Endometrium (tissue), 2 donors: ENCODE results near the gene NOS2.
"Not testable (repeated sequence)": the region's sequence is repeated elsewhere in the genome, so short reads cannot be mapped to it uniquely, and the experiment has no call there.

ENCODE experiments used
- FAIRE-seq: peaks from 2 replicates; lab custom pipeline; 2012; peaks lifted over from hg19 to GRCh38; lab: Jason Lieb, UNC
- donor health status: control.
- donor health status: control.

The NOS2 gene

DNA sequence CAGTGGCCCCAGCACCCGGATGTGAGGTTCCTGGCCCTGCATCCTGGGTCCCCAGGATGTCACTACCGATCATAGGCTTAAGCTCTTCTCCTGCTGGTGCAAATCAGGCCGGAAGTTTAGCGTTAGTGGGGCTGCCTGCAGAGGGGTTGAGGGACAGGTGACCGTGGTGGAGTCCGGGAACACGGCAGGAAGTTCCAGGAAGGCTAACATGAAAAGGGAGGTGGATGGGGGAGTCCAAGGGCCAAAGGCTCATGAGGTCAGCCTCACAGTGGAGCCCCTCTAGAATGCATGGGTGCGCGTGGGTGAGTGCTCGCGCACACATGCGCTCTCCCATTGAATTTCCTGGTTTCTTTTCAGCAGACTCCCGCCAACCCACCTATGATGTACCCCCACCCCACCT is 46.6 kb downstream of the NOS2 start:
- FAIRE-seq, result not testable (repeated sequence)

DNA sequence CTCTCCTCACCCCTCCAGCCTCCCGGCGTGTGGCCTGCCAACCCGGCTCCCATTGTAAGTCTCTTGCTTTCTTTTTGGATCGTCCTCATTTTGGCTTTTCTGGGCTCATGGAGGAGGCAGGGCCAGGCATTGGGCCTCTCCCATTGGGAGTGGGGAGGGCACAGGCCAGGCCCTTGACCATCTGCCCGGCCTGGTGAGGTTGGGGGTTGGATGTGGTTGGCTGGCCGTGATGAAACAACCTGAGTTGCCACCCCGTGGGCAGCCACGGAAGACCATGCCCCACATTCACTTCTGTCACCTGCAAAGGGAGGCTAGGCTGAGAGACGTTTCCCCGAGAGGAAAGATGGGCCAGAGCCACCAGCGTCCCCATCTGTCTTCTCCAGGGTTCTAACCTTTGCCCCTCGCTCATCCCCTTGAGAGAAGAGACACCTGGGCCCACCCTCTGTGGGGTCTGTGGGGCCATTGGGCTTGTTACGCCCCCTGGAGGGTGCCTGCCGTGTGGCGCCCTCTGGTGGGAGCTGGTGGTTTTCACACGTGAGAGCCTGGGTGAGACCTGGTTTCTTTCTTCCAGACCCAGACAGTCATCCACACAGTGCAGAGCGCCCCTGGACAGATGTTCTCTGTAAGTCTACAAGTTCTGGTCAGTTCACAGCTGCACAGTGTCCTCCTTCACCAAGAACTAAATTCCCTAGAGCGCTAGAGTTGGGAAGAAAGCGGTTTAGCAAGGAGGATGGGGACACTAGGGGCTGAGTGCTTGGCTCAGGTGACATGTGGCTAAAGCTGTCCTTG is 47.3 kb downstream of the NOS2 start:
- not testable (repeated sequence) for FAIRE-seq

DNA sequence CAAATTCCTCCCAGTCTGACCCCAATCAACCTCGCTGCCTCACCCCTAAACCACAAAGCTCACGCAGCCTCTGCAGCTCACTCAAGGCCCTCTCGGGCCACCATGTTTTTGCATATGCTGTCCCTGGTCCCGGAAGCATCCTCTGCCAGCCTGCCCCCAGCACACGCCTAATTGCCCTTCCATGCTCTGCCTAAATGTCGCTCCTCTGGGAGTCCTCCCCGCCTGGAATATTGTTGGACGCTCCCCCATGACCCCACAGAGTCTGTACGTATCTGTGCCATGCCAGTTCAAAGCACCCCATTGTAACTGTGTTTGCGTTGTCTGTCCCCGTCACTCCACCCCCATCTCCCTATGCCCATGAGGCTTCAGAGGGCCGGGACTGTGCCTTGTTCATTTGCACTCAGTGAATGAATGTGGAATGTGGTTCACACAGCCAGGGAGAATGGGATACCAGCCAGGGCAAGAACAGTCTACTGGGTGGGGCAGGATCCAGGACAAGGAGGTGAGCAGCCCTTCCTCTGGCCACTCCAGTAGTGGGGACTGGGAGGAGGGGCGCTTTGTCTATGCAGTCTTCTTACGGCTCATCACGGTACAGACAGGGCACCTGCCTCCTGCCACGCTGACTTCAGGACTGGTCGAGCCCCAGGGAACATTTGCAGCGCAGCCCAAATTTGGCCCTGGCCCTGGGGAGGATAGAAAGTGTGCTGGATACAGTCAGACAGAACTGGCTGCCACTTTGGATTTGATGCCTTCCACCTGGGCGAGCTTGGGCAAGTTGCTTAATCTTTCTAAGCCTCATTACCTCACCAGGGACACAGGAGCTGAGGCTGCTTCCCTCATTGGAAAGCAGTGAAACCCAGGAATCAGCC is 48.5 kb downstream of the NOS2 start:
- no peak for FAIRE-seq

DNA sequence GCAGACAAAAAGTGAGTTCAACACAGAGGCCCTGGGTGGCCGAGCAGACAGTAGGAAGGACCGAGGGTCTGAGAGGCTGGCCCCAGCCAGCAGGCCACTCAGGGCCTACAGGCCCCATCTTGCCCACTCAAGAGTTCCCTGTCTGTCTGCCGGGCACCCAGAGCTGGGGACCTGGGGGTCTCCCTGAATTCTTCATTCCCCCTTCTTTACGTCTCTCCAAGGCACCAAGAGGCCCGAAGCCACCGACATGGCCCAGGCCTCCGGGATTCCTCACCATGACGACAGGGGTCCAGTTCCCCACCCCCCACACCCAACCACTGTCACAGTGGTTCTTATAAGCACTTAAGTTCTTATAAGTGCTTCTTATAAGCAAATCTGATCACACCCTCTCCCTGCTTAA is 49.2 kb downstream of the NOS2 start:
- FAIRE-seq, result no peak

DNA sequence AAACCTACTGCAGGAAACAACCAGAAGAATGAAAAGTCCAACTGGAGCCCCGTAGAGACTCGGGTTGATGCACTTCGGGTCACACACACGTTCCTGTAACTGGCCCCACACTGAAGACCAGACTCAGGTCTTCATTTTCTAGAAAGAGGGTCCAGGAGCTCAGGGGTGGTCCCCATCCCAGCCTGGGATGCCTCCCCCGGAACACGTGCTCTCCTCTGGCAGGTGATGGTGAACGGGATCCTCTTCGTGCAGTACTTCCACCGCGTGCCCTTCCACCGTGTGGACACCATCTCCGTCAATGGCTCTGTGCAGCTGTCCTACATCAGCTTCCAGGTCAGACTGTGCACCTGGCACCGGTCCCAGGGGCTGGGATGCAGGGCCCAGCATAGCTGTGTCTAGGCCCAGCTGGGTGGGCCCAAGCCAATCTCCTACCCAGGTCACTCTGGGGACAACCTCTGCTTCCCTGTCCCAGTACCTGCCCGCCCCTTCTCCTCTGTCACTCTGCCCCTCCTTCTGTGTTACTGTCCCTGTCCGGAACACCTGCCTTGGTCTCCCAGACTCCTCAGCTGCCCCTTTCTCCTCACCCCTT is 50.7 kb downstream of the NOS2 start:
- not testable (repeated sequence) for FAIRE-seq

DNA sequence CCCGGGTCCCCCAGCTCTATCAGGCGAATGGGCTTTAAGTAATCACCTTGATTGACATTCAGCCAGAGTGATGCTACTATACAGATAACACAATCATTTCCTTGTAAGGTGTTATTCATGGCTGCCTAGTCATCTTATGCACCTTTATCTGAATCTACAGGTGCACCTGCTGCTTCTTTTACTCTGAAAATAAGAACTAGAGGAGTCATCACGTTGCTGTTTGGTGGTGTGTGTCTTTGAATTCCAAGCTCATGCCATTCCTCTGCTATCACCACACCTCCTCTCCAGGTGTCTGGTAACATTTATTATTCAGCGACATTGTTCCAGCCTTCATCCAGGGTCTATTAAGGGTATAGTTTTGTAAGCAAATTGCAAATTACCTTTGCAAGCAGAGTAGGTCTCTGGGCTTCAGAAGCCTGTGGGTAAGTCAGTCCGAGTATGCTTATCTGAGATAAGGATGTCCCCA is 51.9 kb downstream of the NOS2 start:
- FAIRE-seq, result no peak

DNA sequence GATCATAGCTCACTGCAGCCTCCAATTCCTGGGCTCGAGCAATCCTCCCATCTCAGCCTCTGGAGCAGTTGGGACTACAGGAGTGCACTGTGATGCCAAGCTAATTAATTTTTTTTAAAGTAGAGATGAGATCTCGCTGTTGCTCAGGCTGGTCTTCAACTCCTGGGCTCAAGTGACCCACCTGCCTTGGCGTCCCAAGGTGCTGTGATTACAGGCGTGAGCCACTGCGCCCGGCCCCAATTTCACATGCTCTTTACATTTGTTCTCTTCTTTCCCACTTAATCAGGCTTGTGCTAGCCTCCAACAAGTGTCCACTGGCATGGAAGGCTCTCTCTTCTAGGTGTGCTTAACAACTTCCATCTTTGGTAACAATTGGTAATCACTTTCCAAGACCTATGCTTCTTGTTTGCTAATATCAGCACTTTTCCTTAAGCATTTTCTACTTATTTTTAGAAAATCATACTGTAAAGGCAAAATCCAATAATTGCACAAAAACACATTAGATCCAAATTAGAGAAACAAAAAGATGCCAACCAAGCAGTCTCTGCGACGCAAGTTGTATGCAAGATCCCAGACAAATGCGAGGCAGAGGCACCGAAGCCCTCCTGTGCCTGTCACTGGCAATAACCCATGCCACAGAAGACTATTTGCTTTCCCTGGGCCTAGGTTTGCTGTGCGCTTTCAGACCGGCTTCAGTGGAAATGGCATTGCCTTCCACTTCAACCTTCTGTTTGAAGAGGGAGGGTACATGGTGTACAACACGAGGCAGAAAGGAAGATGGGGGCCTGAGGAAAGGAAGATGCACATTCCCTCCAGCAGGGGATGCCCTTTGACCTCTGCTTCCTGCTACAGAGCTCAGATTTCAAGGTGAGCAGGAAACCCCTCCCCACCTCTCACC is 52.6 kb downstream of the NOS2 start:
- FAIRE-seq, result no peak

DNA sequence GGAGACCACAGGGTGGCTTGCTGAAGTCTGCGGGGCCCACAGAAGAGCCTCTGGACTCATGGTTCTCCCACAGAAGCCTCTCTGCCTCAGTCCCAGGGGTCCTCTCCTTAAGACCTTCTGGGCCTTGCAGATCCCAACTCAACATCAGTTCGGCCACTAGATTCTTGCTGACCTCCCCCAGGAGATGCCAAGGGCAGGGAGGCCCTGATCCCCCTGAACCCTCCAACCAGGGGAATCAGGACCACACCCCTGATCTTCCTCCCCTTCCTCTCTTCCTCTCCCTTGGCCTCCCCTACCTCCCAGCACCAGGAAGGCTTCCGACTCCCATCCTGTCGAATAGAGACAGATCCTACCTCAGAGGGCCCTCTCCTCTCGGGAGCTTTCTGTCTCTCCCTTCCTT is 53.4 kb downstream of the NOS2 start:
- no peak for FAIRE-seq

DNA sequence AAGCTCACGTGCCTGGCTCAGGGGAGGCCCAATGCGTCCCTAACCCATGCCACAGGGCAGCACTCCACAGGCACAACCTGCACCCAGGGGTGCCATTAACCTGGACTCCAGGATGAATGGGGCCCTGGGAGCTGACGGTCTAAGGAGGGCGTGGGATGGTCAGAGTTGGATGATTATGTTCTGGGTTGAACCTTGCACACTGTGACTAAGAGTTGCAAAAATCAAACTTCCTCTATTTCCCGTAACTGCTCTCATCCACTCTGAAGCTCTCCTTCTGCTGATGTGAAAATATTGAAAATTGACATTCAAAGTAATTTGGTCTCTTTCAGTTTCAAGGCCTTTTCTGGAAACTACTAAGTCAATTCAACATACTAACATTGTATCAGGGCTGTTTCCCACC is 54.0 kb downstream of the NOS2 start:
- not testable (repeated sequence) for FAIRE-seq

DNA sequence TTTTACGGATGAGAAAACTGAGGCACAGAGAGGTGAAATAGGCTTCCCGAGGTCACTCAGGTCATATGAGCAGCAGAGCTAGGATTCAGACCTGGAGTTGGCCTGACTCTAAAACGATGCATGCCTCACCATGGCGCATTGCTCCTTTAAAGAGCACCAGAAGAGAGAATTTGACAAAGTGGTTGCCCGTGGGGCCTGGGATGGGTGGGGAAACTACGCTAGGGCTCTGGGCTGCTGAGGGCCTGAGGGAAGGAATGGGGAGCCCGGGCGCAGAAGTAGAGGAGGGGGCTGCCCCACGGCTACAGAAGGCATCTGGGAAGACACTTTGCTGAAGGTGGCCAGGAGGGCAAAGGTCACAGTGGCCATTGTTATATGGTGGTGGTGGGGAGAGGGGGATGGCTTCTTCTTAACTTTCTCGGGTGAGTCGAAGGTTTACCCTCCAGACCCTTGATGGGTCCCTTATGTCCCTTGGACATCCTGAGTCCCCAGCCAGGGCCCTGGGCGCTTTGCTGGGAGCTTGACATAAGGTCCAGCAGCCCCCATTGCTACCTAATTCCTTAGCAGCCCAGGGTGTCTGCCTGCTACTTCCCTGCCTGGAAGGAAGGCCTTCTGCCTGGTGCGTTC is 55.0 kb downstream of the NOS2 start:
- FAIRE-seq, result not testable (repeated sequence)

DNA sequence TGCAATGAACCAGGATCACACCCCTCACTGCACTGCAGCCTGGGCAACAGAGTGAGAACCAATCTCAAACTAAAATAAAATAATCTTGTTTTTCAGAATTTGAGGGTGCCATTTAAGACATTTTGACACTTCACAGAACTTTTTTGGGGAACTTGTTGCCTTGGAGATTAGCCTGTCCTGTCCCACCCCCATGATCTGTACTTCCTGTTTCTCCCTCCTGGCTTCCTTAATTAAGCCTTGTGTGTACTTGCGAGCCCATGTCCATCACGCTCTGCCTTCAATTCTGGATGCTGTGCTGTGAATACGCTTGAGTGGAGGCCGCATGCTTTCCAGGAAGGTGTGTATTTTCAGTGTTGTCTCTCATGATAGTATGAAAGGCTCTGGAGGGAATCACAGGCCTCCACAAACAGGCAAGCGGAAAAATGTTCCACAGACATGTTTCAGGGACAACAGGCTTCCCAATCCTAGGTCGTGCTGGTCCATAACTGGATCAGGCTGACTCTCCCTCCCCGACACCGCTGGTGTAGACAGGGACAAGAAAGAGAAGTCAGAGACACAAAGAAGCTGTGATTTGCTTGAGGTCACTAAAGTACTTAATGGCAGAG is 56.9 kb downstream of the NOS2 start:
- no peak for FAIRE-seq

DNA sequence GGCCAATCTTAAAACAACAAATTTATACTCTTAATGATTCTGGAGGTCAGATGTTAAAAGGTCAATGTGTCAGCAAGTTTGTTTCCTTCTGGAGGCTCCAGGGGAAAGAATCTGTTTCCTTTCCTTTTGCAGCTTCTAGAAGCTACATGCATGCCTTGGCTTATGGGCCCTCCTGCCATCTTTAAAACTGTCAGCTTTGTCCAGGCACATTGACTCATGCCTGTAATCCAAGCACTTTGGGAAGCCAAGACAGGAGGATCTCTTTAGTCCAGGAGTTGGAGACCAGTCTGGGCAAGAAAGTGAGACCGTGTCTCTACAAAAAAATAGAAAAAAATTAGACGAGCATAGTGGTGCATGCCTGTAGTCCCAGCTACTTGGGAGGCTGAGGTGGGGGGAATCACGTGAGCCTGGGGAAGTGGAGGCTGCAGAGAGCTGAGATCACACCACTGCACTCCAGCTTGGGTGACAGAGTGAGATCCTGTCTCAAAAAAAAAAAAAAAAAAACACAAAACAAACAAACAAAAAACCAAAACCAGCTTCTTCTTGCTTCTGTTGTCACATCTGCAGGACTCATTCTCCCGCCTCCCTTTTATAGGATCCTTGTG is 58.3 kb downstream of the NOS2 start:
- FAIRE-seq, result no peak

DNA sequence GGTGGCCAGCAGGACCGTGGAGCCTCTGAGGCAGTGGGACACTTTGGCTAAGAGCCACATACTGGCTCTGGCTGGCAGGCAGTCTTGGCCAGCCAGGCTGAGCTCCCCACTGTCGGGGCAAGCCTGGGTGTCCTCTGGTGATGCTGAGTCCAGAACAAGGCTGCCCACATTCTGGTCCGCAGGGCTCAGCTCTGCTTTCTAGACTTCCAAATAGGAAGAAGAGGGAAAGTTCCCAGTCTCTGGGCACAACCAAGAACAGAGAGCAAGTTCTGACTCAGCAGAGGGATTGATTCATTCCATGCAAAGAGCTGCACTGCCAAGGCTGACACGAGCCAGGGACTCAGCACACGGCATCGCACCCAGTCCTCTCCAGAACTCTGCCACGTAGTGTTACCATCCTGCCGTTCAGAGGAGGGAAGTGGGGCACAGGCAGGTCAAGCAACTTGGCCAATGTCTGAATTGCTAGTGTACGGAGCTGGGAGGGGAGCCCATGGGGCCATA is 58.9 kb downstream of the NOS2 start:
- FAIRE-seq, result no peak

DNA sequence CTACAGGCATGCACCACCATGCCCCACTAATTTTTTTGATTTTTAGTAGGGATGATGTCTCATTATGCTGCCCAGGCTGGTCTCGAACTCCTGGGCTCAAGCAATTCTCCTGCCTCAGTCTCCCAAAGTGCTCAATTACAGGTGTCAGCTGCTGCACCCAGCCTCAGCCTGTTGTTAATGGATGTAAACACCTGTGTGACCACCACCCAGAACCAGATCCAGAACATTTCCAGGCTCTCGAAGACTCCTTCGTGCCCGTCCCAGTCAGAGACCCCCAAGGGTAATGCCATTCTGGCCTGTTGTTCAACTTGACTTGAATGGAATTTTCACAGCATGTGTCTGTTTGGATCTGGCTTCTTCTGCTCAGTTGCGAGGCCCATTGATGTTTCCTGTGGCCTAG is 59.8 kb downstream of the NOS2 start:
- not testable (repeated sequence) for FAIRE-seq

DNA sequence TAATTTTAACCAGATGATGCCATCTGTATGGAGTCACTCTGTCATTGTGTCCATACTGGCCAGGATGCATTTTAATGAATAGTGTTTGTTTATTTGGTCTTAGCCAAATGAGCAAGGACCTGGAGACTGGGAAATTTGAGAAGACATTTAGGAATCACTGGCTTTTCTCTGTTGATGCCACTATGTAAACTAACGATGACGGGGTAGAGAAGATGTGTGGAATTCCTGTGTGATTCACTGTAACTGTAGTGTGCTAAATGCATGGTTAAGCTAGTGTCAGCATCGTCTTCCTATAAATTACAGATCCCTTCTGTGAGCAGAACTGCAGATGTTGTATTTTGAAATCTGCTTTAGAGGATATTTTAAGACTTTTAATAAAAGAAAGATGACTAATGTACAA is 66.6 kb downstream of the NOS2 start:
- FAIRE-seq, result no peak

DNA sequence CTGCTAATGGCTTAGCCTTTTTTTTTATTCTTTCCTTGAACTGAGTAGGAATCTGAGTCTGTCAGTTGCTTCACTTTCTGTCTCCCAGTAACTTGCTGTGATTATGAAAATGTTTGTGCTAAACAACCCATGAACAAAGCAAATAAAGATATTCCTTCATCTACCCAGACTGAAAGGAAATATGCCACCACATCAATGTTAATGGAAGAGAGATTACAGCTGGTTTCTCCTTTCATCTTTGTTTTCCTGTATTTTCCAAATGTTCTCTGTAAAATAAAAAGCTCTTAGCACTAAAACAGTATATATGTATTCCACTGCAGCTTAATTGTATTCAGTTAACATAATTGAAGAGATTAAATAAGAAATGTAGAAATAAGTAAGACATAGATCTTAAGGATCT is 67.6 kb downstream of the NOS2 start:
- not testable (repeated sequence) for FAIRE-seq

DNA sequence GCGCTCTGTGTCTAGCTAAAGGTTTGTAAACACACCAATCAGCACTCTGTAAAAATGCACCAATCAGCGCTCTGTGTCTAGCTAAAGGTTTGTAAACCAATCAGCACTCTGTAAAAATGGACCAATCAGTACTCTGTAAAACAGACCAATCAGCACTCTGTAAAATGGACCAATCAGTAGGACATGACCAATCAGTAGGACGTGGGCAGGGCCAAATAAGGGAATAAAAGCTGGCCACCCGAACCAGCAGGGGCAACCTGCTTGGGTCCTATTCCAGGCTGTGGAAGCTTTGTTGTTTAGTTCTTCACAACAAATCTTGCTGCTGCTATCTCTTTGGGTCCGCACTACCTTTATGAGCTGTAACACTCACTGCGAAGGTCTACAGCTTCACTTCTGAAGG is 74.3 kb downstream of the NOS2 start:
- FAIRE-seq, result not testable (repeated sequence)

DNA sequence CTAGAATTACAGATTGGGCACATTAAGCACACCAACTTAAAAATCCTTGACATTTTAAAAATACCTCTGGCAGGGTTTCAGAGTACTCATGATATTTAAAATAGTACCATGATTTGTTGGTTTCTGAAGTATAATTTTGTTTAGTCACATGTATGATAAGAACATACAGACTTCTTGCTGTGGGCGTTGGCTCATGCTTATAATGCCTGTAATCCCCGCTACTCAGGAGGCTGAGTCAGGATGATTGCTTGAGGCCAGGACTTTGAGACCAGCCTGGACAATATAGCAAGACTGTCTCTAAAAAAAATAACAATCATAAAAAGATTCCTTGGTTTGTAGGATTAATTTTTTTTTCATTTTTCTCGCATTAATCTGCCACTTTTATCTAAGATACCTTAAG is 78.5 kb downstream of the NOS2 start:
- FAIRE-seq, result no peak
